Activated T-cell treated with anti-CD3 and anti-CD28 coated beads, Interleukin-2, amount 50 U/mL, for 72 hours (primary cell): ENCODE results near the gene PRR14. TPM values are rescaled to one million over a fixed set of nuclear protein-coding genes. Genes with fewer than 3 reads are reported as not detected.

Experiments
- ATAC-seq, 2 donors: fragments of 150-1000 bp; cut with Tn5 transposase; replicated peaks in 1 of 2; 2 replicates each; pipeline ENCODE4 v1.10.0; 2021; ENCODE audit warnings: moderate library complexity in 2 of 2, mild to moderate bottlenecking in 1 of 2
- DNase-seq, 2 donors: peaks; one replicate each; pipeline ENCODE4 v3.0.0; 2021 to 2022; ENCODE audit warnings: mixed read lengths in 1 of 2
- H3K27ac Mint-ChIP-seq: one replicate; pipeline ENCODE4 v1.8.0; 2022; ENCODE audit warnings: mild to moderate bottlenecking, moderate library complexity, mixed read lengths
- H3K27me3 Mint-ChIP-seq: one replicate; pipeline ENCODE4 v1.8.0; 2022; ENCODE audit warnings: low read depth, mixed read lengths
- H3K36me3 Mint-ChIP-seq, 2 donors: one replicate each; pipeline ENCODE4 v1.8.0; 2022; ENCODE audit warnings: mixed read lengths in 2 of 2, mild to moderate bottlenecking in 1 of 2; ENCODE audit not compliant: insufficient read depth in 2 of 2
- H3K4me1 Mint-ChIP-seq: one replicate; pipeline ENCODE4 v1.8.0; 2022; ENCODE audit warnings: low read depth, mixed read lengths
- H3K4me3 Mint-ChIP-seq, 2 donors: one replicate each; pipeline ENCODE4 v1.8.0; 2022; ENCODE audit warnings: mild to moderate bottlenecking in 2 of 2, mixed read lengths in 2 of 2, moderate library complexity in 2 of 2
- H3K9me3 Mint-ChIP-seq, 2 donors: one replicate each; pipeline ENCODE4 v1.8.0; 2022; ENCODE audit warnings: mixed read lengths in 2 of 2
- total RNA-seq, 2 donors: library from RNA; stranded (reverse); gene quantifications; one replicate each; pipeline ENCODE4 v1.2.3, GENCODE V29; 2022

The PRR14 gene
- 100 to 1,000 TPM; 108 to 124 TPM for total RNA-seq

- ATAC-seq (peak; percentile 83 to 85), DNase-seq (peak; percentile 98 to 99)
- peak within 1 kb of the TSS; percentile 100 for H3K27ac Mint-ChIP-seq
- H3K36me3 Mint-ChIP-seq, result peaks cover 14 to 18% of the 10 kb centered on the region in 2 donors
- H3K27me3 Mint-ChIP-seq, result no peaks in the 10 kb centered on the region
- H3K4me3 Mint-ChIP-seq, result peak within 1 kb of the TSS; percentile 93
- no peaks in the 10 kb centered on the region for H3K9me3 Mint-ChIP-seq
- peaks cover 29% of the 10 kb centered on the region for H3K4me1 Mint-ChIP-seq
These were observed at the start of gene PRR14 for GRCh38 chr16:30650369-30651123. PRR14 (plus strand) TSS chr16:30650960; CDS start chr16:30651646, 686 bp downstream.

GRCh38 chr16:30601966-30602365 lies 48.8 kb upstream of the PRR14 start:
- peaks cover 0 to 17% of the 10 kb centered on the region in 2 donors for H3K36me3 Mint-ChIP-seq
- no peak overlapping the region for H3K27ac Mint-ChIP-seq
- no peaks in the 10 kb centered on the region for H3K27me3 Mint-ChIP-seq
- H3K9me3 Mint-ChIP-seq, result no peaks in the 10 kb centered on the region
- ATAC-seq (no peak), DNase-seq (no peak)
- peaks cover 16% of the 10 kb centered on the region for H3K4me1 Mint-ChIP-seq
- no peak overlapping the region for H3K4me3 Mint-ChIP-seq

- Mint-ChIP-seq H3K4me1 (peaks cover 22% of the 10 kb centered on the region), H3K4me3 (no peak overlapping the region), H3K36me3 (peaks cover 0 to 20% of the 10 kb centered on the region in 2 donors), H3K27ac (no peak overlapping the region), H3K9me3 (no peaks in the 10 kb centered on the region), H3K27me3 (no peaks in the 10 kb centered on the region)
- no peak for DNase-seq
- no peak for ATAC-seq
These were observed 48.0 kb upstream of the PRR14 start for GRCh38 chr16:30602616-30603277.

- Mint-ChIP-seq H3K9me3 (no peaks in the 10 kb centered on the region), H3K36me3 (peaks cover 0 to 23% of the 10 kb centered on the region in 2 donors), H3K27ac (no peak overlapping the region), H3K4me3 (no peak overlapping the region), H3K27me3 (no peaks in the 10 kb centered on the region), H3K4me1 (peaks cover 17% of the 10 kb centered on the region)
- DNase-seq, result no peak
- ATAC-seq, result no peak
These were observed 46.8 kb upstream of the PRR14 start for GRCh38 chr16:30603945-30604315.

- Mint-ChIP-seq H3K27me3 (no peaks in the 10 kb centered on the region), H3K9me3 (no peaks in the 10 kb centered on the region), H3K4me3 (no peak overlapping the region), H3K4me1 (peaks cover 21% of the 10 kb centered on the region), H3K27ac (no peak overlapping the region), H3K36me3 (peaks cover 0 to 24% of the 10 kb centered on the region in 2 donors)
- DNase-seq (no peak), ATAC-seq (no peak)
These were observed 46.3 kb upstream of the PRR14 start for GRCh38 chr16:30604316-30604947.

- no peak for ATAC-seq
- peaks cover 0 to 24% of the 10 kb centered on the region in 2 donors for H3K36me3 Mint-ChIP-seq
- DNase-seq, result no peak
- H3K9me3 Mint-ChIP-seq, result no peaks in the 10 kb centered on the region
- no peaks in the 10 kb centered on the region for H3K27me3 Mint-ChIP-seq
- peaks cover 21% of the 10 kb centered on the region for H3K4me1 Mint-ChIP-seq
- no peak overlapping the region for H3K27ac Mint-ChIP-seq
- H3K4me3 Mint-ChIP-seq, result no peak overlapping the region
These were observed 45.6 kb upstream of the PRR14 start for GRCh38 chr16:30605158-30605557.

GRCh38 chr16:30606004-30606403 lies 44.8 kb upstream of the PRR14 start:
- no peaks in the 10 kb centered on the region for H3K27me3 Mint-ChIP-seq
- peaks cover 0 to 24% of the 10 kb centered on the region in 2 donors for H3K36me3 Mint-ChIP-seq
- H3K9me3 Mint-ChIP-seq, result no peaks in the 10 kb centered on the region
- no peak for ATAC-seq
- no peak overlapping the region for H3K27ac Mint-ChIP-seq
- peaks cover 26% of the 10 kb centered on the region for H3K4me1 Mint-ChIP-seq
- H3K4me3 Mint-ChIP-seq, result no peak overlapping the region
- DNase-seq, result no peak

- Mint-ChIP-seq H3K4me1 (peaks cover 22% of the 10 kb centered on the region), H3K27me3 (no peaks in the 10 kb centered on the region), H3K27ac (peak overlapping the region; percentile 96), H3K36me3 (peaks cover 0 to 19% of the 10 kb centered on the region in 2 donors), H3K9me3 (no peaks in the 10 kb centered on the region), H3K4me3 (peak overlapping the region; percentile 83 to 85)
- ATAC-seq (peak; percentile 54 to 66), DNase-seq (peak; percentile 53 to 68)
These were observed 41.5 kb upstream of the PRR14 start for GRCh38 chr16:30609002-30609925.

- H3K4me1 Mint-ChIP-seq, result peaks cover 22% of the 10 kb centered on the region
- H3K27me3 Mint-ChIP-seq, result no peaks in the 10 kb centered on the region
- peaks cover 0 to 15% of the 10 kb centered on the region in 2 donors for H3K36me3 Mint-ChIP-seq
- DNase-seq (peak; percentile 94 to 95), ATAC-seq (peak; percentile 95)
- H3K27ac Mint-ChIP-seq, result peak within 1 kb of the TSS; percentile 96
- no peaks in the 10 kb centered on the region for H3K9me3 Mint-ChIP-seq
- H3K4me3 Mint-ChIP-seq, result peak within 1 kb of the TSS; percentile 83 to 85
These were observed 40.6 kb upstream of the PRR14 start, which contains the start of gene ZNF689 for GRCh38 chr16:30609926-30610839. ZNF689 (minus strand) TSS chr16:30610389; CDS start chr16:30610041, 348 bp downstream.

- peaks cover 3% of the 10 kb centered on the region for H3K4me1 Mint-ChIP-seq
- H3K27me3 Mint-ChIP-seq, result no peaks in the 10 kb centered on the region
- H3K36me3 Mint-ChIP-seq, result no peaks in the 10 kb centered on the region
- H3K4me3 Mint-ChIP-seq, result no peak overlapping the region
- DNase-seq (peak; percentile 89 to 90), ATAC-seq (peak; percentile 91 to 93)
- no peaks in the 10 kb centered on the region for H3K9me3 Mint-ChIP-seq
- H3K27ac Mint-ChIP-seq, result no peak overlapping the region
These were observed 35.2 kb upstream of the PRR14 start for GRCh38 chr16:30615358-30616091.

- ATAC-seq, result no peak
- H3K27me3 Mint-ChIP-seq, result no peaks in the 10 kb centered on the region
- H3K36me3 Mint-ChIP-seq, result no peaks in the 10 kb centered on the region
- no peak overlapping the region for H3K4me3 Mint-ChIP-seq
- H3K4me1 Mint-ChIP-seq, result no peaks in the 10 kb centered on the region
- no peak for DNase-seq
- no peaks in the 10 kb centered on the region for H3K9me3 Mint-ChIP-seq
- no peak overlapping the region for H3K27ac Mint-ChIP-seq
These were observed 31.6 kb upstream of the PRR14 start for GRCh38 chr16:30619202-30619601.
